ENCODE data around the gene ZBED3.
A peak's percentile ranks its signal among the peaks of the same experiment; 100 is the strongest.
"Not testable (repeated sequence)": the region's sequence is repeated elsewhere in the genome, so short reads cannot be mapped to it uniquely, and the experiment has no call there.

The ZBED3 gene, protein sequence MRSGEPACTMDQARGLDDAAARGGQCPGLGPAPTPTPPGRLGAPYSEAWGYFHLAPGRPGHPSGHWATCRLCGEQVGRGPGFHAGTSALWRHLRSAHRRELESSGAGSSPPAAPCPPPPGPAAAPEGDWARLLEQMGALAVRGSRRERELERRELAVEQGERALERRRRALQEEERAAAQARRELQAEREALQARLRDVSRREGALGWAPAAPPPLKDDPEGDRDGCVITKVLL

DNA sequence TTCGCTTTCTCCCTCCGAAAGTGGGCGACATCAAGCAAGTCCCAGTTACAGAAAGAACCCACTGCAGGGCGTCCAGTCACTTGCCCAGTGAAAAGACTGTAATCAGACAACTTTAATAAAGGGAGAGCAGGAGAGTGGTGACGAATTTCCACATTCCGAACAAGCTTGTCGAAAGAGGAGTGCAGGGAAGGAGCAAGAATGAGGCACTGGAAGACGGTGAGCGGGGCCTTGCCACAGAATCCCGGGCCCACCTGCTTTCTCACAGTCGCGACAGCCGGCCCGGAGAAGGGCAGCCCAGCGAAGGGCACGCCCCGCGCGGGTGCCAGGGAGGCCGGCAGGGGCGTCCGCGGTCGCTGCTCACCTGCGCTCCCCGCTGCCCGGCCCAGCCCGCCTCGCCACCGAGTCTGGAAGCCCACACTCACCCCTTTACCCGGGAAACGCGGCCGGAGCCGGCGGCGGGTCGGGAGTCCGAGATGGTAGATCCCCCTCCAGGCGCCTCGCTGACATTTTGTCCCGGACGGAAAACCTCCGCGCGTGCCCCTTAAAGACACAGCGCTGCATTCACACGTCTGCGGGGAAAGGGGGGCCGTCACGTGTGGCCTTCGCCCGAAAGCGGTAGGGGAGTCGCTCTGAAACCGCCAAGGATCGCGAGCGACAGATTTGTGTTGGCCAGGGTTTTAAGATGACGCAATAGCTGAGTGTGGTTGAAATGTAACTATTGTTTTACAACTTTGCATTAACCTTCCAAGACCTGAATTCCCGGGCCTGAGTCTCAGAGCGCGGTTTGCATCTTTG, at the start of gene ZBED3:
Gene ZBED3, minus strand, starts transcription at position 597 of the 795 bp plus-strand sequence. CDS start 9,407 bp downstream, outside the sequence.
- H3K4me3 ChIP-seq (ENCODE audit: low read depth, low read length): peak within 1 kb of the TSS; percentile 97
- peak within 1 kb of the TSS; percentile 98 for H3K9ac ChIP-seq (ENCODE audit: low read depth, low read length)
- no peaks in the 10 kb centered on the region for H3K9me3 ChIP-seq (ENCODE audit: control insufficient read depth, insufficient read depth, low read length)
- H3K36me3 ChIP-seq (ENCODE audit: control insufficient read depth, insufficient read depth, low read length): no peaks in the 10 kb centered on the region; the same call in 1 of the 2 replicates
- H3K27me3 ChIP-seq (ENCODE audit: control insufficient read depth, insufficient read depth, low read length): no peaks in the 10 kb centered on the region
- H3K4me1 ChIP-seq (ENCODE audit: control insufficient read depth, insufficient read depth, low read length): peaks cover 17% of the 10 kb centered on the region
- H3K27ac ChIP-seq (ENCODE audit: low read depth, low read length): peak within 1 kb of the TSS; percentile 93

DNA sequence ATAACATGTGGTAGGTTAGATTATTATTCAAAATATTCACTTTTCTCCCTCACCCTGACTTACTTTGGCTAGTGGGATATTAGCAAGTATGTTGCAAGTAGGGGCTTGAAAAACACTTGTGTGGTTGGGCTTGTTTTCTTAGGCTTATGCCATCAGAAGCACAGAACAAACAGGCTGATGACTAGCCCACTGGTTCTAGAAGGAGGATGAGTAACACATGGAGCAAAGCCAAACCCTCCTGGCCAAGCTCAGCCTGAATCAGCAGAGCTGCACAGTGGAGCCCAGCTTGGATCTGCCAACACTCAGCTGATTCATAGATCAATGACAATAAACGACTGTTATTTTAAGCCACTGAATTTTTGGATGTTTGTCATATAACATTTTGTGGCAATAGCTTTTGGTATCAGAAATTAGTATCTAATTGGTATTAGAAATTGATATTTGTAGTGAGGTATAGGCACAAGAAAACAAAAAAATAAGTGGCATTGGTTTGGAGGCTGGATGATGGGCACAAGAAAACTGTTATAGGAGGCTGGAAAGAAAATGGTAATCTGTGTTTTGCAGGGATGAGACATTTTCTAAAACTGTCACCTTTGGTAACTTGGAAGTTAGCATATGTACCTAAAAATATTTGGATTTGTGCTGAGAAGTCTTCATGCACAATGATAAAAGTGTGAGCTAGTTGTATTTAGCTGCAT, 46.1 kb upstream of the ZBED3 start:
- H3K27ac ChIP-seq (ENCODE audit: low read depth, low read length): no peak overlapping the region
- H3K27me3 ChIP-seq (ENCODE audit: control insufficient read depth, insufficient read depth, low read length): no peaks in the 10 kb centered on the region
- H3K4me3 ChIP-seq (ENCODE audit: low read depth, low read length): no peak overlapping the region
- H3K36me3 ChIP-seq (ENCODE audit: control insufficient read depth, insufficient read depth, low read length): no peaks in the 10 kb centered on the region
- H3K9me3 ChIP-seq (ENCODE audit: control insufficient read depth, insufficient read depth, low read length): no peaks in the 10 kb centered on the region
- no peak overlapping the region for H3K9ac ChIP-seq (ENCODE audit: low read depth, low read length)
- no peaks in the 10 kb centered on the region for H3K4me1 ChIP-seq (ENCODE audit: control insufficient read depth, insufficient read depth, low read length)

DNA sequence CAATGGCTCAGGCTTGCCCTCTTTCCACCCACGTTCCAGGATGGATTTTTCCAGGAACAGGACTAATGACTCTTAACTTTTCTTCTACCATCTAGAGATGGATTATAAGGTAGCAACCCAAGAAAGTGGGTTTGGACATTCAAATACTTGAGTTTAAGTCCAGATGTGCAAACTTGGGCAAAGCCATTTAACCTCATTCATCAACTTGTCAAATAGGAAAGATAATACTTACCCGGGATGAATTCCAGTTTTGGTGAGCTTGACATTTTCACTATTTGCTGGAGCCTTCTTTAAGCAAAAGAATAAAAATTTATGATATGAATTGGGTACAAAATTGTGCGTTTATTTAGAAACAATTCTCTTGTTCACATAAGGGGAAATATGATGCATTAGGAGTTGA, 44.3 kb upstream of the ZBED3 start:
- Histone ChIP-seq H3K4me3 (ENCODE audit: low read depth, low read length) (no peak overlapping the region), H3K27ac (ENCODE audit: low read depth, low read length) (no peak overlapping the region), H3K4me1 (ENCODE audit: control insufficient read depth, insufficient read depth, low read length) (no peaks in the 10 kb centered on the region), H3K9me3 (ENCODE audit: control insufficient read depth, insufficient read depth, low read length) (no peaks in the 10 kb centered on the region), H3K27me3 (ENCODE audit: control insufficient read depth, insufficient read depth, low read length) (no peaks in the 10 kb centered on the region), H3K9ac (ENCODE audit: low read depth, low read length) (no peak overlapping the region), H3K36me3 (ENCODE audit: control insufficient read depth, insufficient read depth, low read length) (no peaks in the 10 kb centered on the region)

DNA sequence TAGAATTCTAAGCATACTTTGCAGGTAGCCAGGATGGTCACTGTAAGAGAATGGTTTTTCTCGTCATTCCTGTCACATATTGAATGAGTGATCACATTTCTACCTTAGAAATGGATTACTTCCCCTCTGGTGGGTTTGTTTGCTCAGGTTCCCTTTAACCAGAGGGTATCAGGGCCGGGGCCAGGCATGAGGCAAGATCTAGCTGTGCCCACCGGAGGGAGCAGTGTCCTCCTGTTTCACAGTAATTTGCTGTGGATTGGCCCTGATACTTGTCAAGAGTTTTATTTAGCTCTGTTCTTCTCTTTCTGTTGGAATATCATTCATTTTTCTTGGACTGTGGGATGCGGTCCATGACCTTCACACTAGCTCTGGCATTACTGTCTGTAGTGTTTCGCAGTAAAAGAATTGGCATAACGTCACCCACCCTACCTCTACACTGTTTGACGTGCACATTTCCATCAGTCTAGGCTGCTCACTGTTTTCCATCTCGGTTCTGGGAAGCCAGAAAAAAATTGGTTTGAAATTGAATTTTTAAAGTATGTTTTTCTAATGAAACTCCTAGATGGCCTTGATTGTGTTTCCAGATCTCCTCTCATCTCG, 42.4 kb upstream of the ZBED3 start:
- Histone ChIP-seq H3K9me3 (ENCODE audit: control insufficient read depth, insufficient read depth, low read length) (no peaks in the 10 kb centered on the region), H3K36me3 (ENCODE audit: control insufficient read depth, insufficient read depth, low read length) (no peaks in the 10 kb centered on the region), H3K27ac (ENCODE audit: low read depth, low read length) (no peak overlapping the region), H3K9ac (ENCODE audit: low read depth, low read length) (no peak overlapping the region), H3K4me3 (ENCODE audit: low read depth, low read length) (no peak overlapping the region), H3K27me3 (ENCODE audit: control insufficient read depth, insufficient read depth, low read length) (no peaks in the 10 kb centered on the region), H3K4me1 (ENCODE audit: control insufficient read depth, insufficient read depth, low read length) (no peaks in the 10 kb centered on the region)

DNA sequence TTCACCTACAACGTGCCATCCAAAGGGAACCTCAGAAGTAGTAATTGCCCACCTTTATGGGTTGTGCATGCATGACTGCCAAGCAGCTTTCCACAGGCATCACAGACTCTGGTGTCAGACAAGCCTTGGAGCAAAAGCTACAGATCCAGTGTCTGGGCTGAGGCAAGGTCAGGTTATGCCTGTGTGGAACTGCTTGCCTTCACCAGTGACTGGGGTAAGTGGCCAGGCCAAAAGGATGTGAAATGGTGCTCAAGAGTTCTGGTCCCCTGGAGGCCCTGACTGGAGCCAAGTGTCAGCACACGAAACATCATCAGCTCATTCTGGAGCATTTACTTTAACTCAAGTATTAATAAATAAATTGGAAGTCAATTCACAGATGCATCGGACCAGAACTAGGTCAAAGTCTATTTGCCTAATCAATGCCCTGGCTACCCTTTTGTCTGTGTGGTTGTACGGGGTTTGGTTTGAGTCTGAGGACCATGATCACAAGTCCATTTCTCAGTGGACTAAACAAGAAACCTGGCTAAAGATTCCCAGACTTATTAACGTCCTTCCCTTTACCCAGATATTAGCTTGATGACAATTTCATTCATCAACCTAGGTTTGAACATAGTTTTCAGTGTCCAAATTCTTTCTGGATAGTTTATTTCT, 41.5 kb upstream of the ZBED3 start:
- Histone ChIP-seq H3K4me1 (ENCODE audit: control insufficient read depth, insufficient read depth, low read length) (no peaks in the 10 kb centered on the region), H3K9me3 (ENCODE audit: control insufficient read depth, insufficient read depth, low read length) (no peaks in the 10 kb centered on the region), H3K36me3 (ENCODE audit: control insufficient read depth, insufficient read depth, low read length) (no peaks in the 10 kb centered on the region), H3K4me3 (ENCODE audit: low read depth, low read length) (no peak overlapping the region), H3K9ac (ENCODE audit: low read depth, low read length) (no peak overlapping the region), H3K27ac (ENCODE audit: low read depth, low read length) (no peak overlapping the region), H3K27me3 (ENCODE audit: control insufficient read depth, insufficient read depth, low read length) (no peaks in the 10 kb centered on the region)

DNA sequence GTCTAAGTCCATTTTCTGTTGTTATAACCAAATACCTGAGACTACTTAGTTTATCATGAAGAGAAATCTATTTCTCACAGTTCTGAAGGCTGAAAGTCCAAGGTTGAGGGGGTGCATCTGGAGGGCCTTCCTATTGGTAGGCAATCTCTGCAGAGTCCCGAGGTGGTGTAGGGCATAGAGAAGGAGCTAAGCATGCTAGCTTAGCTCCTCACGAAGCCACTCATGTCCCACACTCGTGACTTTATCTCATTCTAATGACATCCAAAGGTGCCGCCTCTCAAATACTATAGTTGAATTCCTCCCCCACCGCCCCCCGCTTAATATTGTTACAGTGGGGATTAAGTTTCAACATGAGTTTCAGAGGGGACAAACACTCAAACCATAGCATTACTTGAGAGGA, 36.0 kb upstream of the ZBED3 start:
- Histone ChIP-seq H3K27ac (ENCODE audit: low read depth, low read length) (no peak overlapping the region), H3K9me3 (ENCODE audit: control insufficient read depth, insufficient read depth, low read length) (no peaks in the 10 kb centered on the region), H3K4me3 (ENCODE audit: low read depth, low read length) (no peak overlapping the region), H3K9ac (ENCODE audit: low read depth, low read length) (no peak overlapping the region), H3K36me3 (ENCODE audit: control insufficient read depth, insufficient read depth, low read length) (no peaks in the 10 kb centered on the region), H3K4me1 (ENCODE audit: control insufficient read depth, insufficient read depth, low read length) (no peaks in the 10 kb centered on the region), H3K27me3 (ENCODE audit: control insufficient read depth, insufficient read depth, low read length) (no peaks in the 10 kb centered on the region)

DNA sequence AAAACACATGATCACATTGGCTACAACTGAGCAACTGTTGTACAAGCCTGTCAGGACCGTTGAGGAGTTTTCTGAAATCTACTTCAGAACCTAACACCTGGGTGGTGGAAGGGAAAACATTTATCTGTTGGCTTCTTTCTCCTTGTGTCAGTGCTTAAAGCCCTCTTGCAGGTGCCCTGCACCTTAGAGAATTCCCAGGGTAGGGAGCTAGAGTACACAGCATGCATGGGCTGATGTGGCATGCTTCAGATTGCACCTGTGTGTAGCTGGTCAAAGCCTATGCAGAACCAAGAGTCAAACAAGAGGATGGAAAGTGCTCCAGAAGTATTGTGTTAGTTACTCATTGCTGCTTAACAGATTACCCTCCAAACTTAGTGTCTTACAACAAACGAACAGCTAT, 33.6 kb upstream of the ZBED3 start:
- Histone ChIP-seq H3K27ac (ENCODE audit: low read depth, low read length) (no peak overlapping the region), H3K4me1 (ENCODE audit: control insufficient read depth, insufficient read depth, low read length) (no peaks in the 10 kb centered on the region)

DNA sequence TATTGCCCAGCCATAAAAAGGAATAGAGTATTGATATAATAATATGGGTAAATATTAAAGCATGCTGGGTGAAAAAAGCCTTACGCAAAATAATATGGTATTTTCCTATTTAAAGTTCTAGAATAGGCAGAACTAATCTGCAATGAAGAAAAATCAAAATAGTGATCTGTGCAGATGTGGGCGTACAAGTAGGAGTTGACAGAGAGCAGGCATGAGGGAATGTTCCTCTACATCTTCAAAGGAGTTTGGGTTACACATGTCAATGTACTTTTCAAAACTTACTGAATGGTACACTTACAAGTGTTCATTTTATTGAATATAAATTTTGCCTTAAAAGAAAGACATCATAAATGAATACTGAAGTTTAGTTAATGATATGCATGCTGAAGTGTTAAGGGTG, 33.0 kb upstream of the ZBED3 start:
- H3K9me3 ChIP-seq (ENCODE audit: control insufficient read depth, insufficient read depth, low read length): no peaks in the 10 kb centered on the region

More for the DNA sequence above, 33.6 kb upstream of the ZBED3 start:
- Histone ChIP-seq H3K36me3 (ENCODE audit: control insufficient read depth, insufficient read depth, low read length) (no peaks in the 10 kb centered on the region), H3K9me3 (ENCODE audit: control insufficient read depth, insufficient read depth, low read length) (no peaks in the 10 kb centered on the region), H3K27me3 (ENCODE audit: control insufficient read depth, insufficient read depth, low read length) (no peaks in the 10 kb centered on the region), H3K9ac (ENCODE audit: low read depth, low read length) (no peak overlapping the region), H3K4me3 (ENCODE audit: low read depth, low read length) (no peak overlapping the region)

DNA sequence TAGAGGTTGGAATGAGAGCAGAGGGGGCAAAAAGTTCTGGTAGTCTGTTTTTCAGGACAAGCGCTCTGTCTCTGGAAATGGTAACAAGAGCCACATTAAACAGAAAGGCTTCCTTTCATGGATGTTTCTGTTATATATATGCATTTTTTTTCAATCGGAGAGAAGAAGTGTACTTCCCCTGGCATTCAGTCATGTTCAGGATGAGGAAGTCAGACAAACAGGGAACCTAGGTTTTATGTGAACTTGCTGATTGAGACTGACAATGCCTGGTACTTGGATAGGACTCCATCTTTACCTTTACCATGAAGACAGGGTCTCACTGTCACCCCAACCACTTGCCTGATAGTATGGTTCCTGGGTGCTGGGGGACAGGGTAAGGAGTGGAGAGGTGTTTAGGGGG, 30.1 kb upstream of the ZBED3 start:
- Histone ChIP-seq H3K4me3 (ENCODE audit: low read depth, low read length) (no peak overlapping the region), H3K27me3 (ENCODE audit: control insufficient read depth, insufficient read depth, low read length) (no peaks in the 10 kb centered on the region), H3K9me3 (ENCODE audit: control insufficient read depth, insufficient read depth, low read length) (no peaks in the 10 kb centered on the region; the same call in 1 of the 2 replicates), H3K9ac (ENCODE audit: low read depth, low read length) (no peak overlapping the region), H3K27ac (ENCODE audit: low read depth, low read length) (no peak overlapping the region), H3K4me1 (ENCODE audit: control insufficient read depth, insufficient read depth, low read length) (no peaks in the 10 kb centered on the region), H3K36me3 (ENCODE audit: control insufficient read depth, insufficient read depth, low read length) (no peaks in the 10 kb centered on the region)

More for the DNA sequence above, 33.0 kb upstream of the ZBED3 start:
- H3K27me3 ChIP-seq (ENCODE audit: control insufficient read depth, insufficient read depth, low read length): no peaks in the 10 kb centered on the region
- H3K36me3 ChIP-seq (ENCODE audit: control insufficient read depth, insufficient read depth, low read length): no peaks in the 10 kb centered on the region
- H3K4me1 ChIP-seq (ENCODE audit: control insufficient read depth, insufficient read depth, low read length): no peaks in the 10 kb centered on the region
- H3K9ac ChIP-seq (ENCODE audit: low read depth, low read length): no peak overlapping the region
- H3K4me3 ChIP-seq (ENCODE audit: low read depth, low read length): no peak overlapping the region
- H3K27ac ChIP-seq (ENCODE audit: low read depth, low read length): no peak overlapping the region

DNA sequence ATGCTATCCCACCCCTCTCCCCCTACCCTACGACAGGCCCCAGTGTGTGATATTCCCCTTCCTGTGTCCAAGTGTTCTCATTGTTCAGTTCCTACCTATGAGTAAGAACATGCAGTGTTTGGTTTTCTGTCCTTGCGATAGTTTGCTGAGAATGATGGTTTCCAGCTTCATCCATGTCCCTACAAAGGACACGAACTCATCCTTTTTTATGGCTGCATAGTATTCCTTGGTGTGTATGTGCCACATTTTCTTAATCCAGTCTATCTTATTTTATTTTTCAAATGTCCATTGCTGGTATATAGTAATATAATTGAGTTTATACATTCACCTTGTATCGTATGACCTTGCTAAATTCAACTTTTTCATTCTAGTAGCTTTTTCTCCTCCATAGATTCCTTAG, 19.9 kb upstream of the ZBED3 start:
- H3K4me3 ChIP-seq (ENCODE audit: low read depth, low read length); H3K9me3 ChIP-seq (ENCODE audit: control insufficient read depth, insufficient read depth, low read length); H3K9ac ChIP-seq (ENCODE audit: low read depth, low read length); H3K36me3 ChIP-seq (ENCODE audit: control insufficient read depth, insufficient read depth, low read length); H3K4me1 ChIP-seq (ENCODE audit: control insufficient read depth, insufficient read depth, low read length); H3K27me3 ChIP-seq (ENCODE audit: control insufficient read depth, insufficient read depth, low read length); H3K27ac ChIP-seq (ENCODE audit: low read depth, low read length): not testable (repeated sequence)

All from HUES48 (cell line).